Nephron progenitor cell (in vitro differentiated cells): ENCODE measurements around the gene NCOA4.
"Not testable (repeated sequence)": the region's sequence is repeated elsewhere in the genome, so short reads cannot be mapped to it uniquely, and the experiment has no call there.

Experiments
- DNase-seq: peaks from one replicate; pipeline ENCODE4 v3.0.0; 2021
- H3K27ac Mint-ChIP-seq: 2 replicates; pipeline ENCODE4 v1.8.0; 2021; ENCODE audit warnings: mild to moderate bottlenecking, moderate library complexity, mixed read lengths
- H3K27me3 Mint-ChIP-seq: 2 replicates; pipeline ENCODE4 v1.8.0; 2021; ENCODE audit warnings: mild to moderate bottlenecking, low read depth, mixed read lengths; ENCODE audit not compliant: poor library complexity
- H3K36me3 Mint-ChIP-seq: 2 replicates; pipeline ENCODE4 v1.8.0; 2021; ENCODE audit warnings: low read depth, mixed read lengths
- H3K4me1 Mint-ChIP-seq: 2 replicates; pipeline ENCODE4 v1.8.0; 2021; ENCODE audit warnings: mixed read lengths
- H3K4me3 Mint-ChIP-seq: 2 replicates; pipeline ENCODE4 v1.8.0; 2021; ENCODE audit warnings: mild to moderate bottlenecking, moderate library complexity, mixed read lengths
- H3K9me3 Mint-ChIP-seq: 2 replicates; pipeline ENCODE4 v1.8.0; 2021; ENCODE audit warnings: mild to moderate bottlenecking, moderate library complexity, mixed read lengths
- CTCF ChIP-seq: fragments of 200-600 bp; sonication (generic); IDR thresholded peaks from 2 replicates; pipeline ENCODE4 v1.5.0; 2021; ENCODE audit warnings: antibody characterized with exemption

Gene NCOA4

DNA sequence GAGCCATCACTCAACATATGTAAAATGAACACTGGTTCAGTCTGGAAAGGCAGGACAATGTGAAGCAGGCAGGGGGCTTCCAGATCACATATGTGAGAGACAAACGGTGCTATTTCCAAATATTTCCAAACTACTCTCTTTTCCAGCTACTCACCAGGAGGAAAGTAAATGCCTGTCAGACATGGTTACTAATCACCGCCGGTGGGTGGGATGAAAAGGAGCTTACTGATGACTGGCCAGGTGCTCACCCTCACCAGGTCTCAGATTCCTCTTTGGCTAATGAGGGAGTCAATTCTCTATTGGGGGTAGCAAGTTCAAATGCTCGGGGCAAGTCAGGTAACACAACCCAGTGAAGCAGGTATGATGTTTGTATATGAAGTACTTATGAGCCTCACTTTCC is 25.3 kb upstream of the NCOA4 start:
- no peak overlapping the region for H3K4me3 Mint-ChIP-seq
- peaks cover 3% of the 10 kb centered on the region for H3K27me3 Mint-ChIP-seq
- no peak for TF ChIP-seq CTCF
- H3K9me3 Mint-ChIP-seq = peaks cover 16% of the 10 kb centered on the region
- H3K27ac Mint-ChIP-seq = no peak overlapping the region
- H3K4me1 Mint-ChIP-seq = peaks cover 22% of the 10 kb centered on the region
- no peaks in the 10 kb centered on the region for H3K36me3 Mint-ChIP-seq
- no peak for DNase-seq

DNA sequence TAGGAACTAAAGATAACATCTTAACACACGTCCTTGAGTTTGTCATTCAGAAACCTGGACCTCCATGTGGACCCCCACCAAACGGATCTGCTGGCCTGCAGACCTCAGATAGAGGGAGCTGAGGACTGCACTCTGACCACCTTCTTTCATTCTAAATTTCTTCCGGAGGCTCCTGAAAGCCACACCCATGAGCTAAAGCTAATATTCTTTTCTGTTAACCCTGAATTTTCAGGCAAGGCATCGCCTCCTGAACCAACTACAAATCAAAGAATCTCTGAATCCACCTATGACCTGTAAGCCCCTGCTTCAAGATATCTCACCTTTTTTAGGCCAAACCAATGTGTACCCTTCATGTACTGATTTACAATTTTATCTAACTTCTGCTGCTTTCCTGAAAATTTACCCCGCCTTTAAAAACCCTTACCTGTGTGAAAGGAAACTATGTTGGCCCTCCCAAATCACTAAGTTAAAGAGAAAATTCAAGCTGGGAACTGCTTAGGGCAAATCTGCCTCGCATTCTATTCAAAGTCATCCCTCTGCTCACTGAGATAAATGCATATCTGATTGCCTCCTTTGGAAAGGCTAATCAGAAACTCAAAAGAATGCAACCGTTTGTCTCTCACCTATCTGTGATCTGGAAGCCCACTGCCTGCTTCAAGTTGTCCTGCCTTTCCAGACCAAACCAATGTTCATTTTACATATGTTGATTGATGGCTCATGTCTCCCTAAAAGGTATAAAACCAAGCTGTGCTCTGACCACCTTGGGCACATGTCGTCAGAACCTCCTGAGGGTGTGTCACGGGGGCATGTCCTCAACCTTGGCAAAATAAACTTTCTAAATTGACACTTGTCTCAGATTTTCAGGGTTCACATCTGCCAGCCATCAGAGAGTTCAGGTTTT is 23.4 kb upstream of the NCOA4 start:
- H3K4me1 Mint-ChIP-seq = peaks cover 20% of the 10 kb centered on the region
- H3K27ac Mint-ChIP-seq = no peak overlapping the region
- no peak for TF ChIP-seq CTCF
- H3K4me3 Mint-ChIP-seq = no peak overlapping the region
- peaks cover 3% of the 10 kb centered on the region for H3K27me3 Mint-ChIP-seq
- H3K36me3 Mint-ChIP-seq = no peaks in the 10 kb centered on the region
- H3K9me3 Mint-ChIP-seq = peaks cover 16% of the 10 kb centered on the region
- DNase-seq = no peak

DNA sequence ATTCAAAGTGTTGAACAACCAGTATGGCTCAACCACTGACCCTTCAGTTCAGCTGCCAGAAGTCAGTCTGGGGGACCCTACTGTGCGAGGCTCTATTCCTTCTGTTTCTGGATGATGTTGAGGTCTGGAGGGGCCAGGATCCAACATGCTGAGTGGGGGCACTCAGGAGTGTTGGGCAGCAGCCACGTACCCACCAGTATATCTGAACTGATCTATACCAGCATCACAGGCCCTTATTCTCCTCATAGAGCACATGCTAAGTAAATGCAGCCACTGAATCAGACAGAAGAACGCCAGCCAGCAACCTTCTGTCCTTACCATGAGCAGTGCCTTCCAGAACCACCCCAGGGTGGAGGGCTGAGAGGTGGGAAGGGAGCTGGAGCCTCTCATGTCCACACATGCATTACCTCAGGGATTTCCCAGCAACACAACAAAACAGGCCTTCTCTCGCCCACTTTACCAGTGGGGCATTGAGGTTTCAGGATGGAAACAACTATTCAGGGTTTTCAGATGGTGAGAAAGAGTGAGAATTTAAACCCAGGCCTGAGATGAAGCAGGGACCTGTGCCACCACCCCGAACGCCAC is 22.5 kb upstream of the NCOA4 start:
- H3K4me3 Mint-ChIP-seq = no peak overlapping the region
- peaks cover 20% of the 10 kb centered on the region for H3K4me1 Mint-ChIP-seq
- no peak for DNase-seq
- no peak for TF ChIP-seq CTCF
- H3K36me3 Mint-ChIP-seq = no peaks in the 10 kb centered on the region
- peaks cover 16% of the 10 kb centered on the region for H3K9me3 Mint-ChIP-seq
- no peak overlapping the region for H3K27ac Mint-ChIP-seq
- peaks cover 3% of the 10 kb centered on the region for H3K27me3 Mint-ChIP-seq

- Mint-ChIP-seq H3K9me3 (peaks cover 12% of the 10 kb centered on the region), H3K4me3 (no peak overlapping the region), H3K36me3 (no peaks in the 10 kb centered on the region), H3K27ac (no peak overlapping the region), H3K4me1 (peaks cover 20% of the 10 kb centered on the region), H3K27me3 (peaks cover 5% of the 10 kb centered on the region)
- DNase-seq = no peak
- no peak for TF ChIP-seq CTCF
These were observed 21.8 kb upstream of the NCOA4 start for GRCh38 chr10:46052057-46052790.

DNA sequence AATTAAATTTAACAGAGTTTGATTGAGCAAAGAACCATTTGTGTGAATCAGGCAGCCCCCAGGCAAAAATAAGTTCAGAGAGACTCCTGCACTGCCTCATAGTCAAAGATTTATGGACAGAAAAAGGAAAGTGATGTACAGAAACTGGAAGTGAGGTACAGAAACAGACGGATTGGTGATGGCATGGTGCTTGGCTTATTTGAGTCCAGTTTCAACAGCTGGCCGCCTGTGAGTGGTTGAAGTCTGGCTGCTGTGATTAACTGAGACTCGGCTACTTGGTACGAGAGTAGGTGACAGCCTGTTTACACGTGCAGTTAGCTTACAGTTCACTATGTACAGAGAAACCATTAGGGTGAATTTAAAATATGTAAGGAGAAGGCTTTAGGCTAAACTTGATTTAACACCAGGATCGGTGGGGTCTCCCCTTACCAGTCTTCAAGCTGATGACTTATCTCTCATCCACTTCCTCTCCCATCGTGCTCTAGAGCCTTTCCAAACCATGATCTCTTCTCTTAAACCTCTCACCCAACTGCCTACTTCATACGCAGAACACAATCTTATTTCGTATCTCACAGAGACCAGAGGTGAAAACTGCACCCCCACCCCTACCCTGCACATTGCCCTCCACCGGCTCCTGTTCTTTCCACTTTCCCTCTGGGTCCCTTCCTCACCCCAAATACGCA is 20.7 kb upstream of the NCOA4 start:
- H3K9me3 Mint-ChIP-seq = peaks cover 3% of the 10 kb centered on the region
- TF ChIP-seq CTCF = no peak
- H3K4me1 Mint-ChIP-seq = peaks cover 20% of the 10 kb centered on the region
- DNase-seq = no peak
- no peak overlapping the region for H3K4me3 Mint-ChIP-seq
- H3K27me3 Mint-ChIP-seq = peaks cover 7% of the 10 kb centered on the region
- H3K36me3 Mint-ChIP-seq = no peaks in the 10 kb centered on the region
- no peak overlapping the region for H3K27ac Mint-ChIP-seq

DNA sequence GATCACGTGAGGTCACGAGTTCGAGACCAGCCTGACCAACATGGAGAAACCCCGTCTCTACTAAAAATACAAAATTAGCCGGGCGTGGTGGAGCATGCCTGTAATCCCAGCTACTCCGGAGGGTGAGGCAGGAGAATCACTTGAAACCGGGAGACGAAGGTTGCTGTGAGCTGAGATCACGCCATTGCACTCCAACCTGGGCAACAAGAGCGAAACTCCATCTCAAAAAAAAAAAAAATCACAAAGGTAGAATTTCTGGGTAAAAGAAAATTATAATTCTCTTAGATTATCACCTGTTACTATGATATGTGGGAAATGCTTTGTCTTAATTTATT is 19.0 kb upstream of the NCOA4 start:
- H3K27ac Mint-ChIP-seq, H3K9me3 Mint-ChIP-seq, H3K4me3 Mint-ChIP-seq, H3K27me3 Mint-ChIP-seq, DNase-seq, H3K36me3 Mint-ChIP-seq: not testable (repeated sequence)
- H3K4me1 Mint-ChIP-seq = peaks cover 16% of the 10 kb centered on the region
